GM18909 (cell line): ENCODE measurements around the gene TRPC4.
"Not testable (repeated sequence)": the region's sequence is repeated elsewhere in the genome, so short reads cannot be mapped to it uniquely, and the experiment has no call there.

Experiments used
- ATAC-seq: cut with Tn5 transposase; IDR thresholded peaks from one replicate; pipeline ENCODE4 v1.9.1; 2021; ENCODE audit warnings: mild to moderate bottlenecking; ENCODE audit not compliant: unreplicated experiment, poor library complexity

TRPC4 gene

GRCh38 chr13:37835392-37835791 is 34.2 kb downstream of the TRPC4 start:
- no peak for ATAC-seq

- no peak for ATAC-seq
These were observed 36.2 kb downstream of the TRPC4 start for GRCh38 chr13:37833411-37833810.

- no peak for ATAC-seq
These were observed 53.3 kb downstream of the TRPC4 start for GRCh38 chr13:37816276-37816675.

GRCh38 chr13:37811441-37811840 is 58.1 kb downstream of the TRPC4 start:
- ATAC-seq, result no peak

- no peak for ATAC-seq
These were observed 62.9 kb downstream of the TRPC4 start for GRCh38 chr13:37806666-37807065.

GRCh38 chr13:37797631-37798030 is 71.9 kb downstream of the TRPC4 start:
- ATAC-seq, result no peak

DNA sequence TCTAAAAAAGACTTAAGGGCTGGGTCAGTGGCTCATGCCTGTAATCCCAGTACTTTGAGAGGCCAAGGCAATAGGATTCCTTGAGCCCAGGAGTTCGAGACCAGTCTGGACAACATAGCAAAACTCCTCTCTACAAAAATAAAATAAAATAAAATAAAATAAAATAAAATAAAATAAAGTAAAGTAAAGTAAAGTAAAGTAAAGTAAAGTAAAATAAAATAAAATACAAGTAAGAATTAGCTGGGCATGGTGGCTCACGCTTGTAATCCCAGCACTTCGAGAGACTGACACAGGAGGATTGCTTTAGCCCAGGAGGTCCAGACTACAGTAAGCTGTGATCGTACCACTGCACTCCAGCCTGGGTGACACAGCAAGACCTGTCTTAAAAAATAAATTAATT is 72.8 kb downstream of the TRPC4 start:
- ATAC-seq, result not testable (repeated sequence)

DNA sequence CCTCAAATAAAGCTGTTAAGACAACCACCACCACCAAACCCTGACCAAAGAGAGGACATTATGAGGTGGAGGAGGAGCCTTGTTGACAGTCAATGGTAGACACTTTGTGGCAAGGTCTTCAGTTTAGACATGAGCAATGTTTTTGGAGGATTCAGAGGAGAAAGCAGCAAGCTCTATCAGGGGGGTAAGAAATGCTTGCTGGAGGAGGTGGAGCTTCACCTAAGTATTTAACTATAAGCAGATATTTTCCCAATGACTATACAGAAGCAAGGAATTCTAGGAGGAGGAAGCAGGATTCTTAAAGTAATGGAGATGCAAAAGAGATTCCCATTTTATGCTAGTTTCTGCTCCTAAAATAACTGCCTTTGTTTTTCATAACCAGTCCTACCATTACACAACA is 74.2 kb downstream of the TRPC4 start:
- no peak for ATAC-seq

GRCh38 chr13:37791699-37792098 is 77.9 kb downstream of the TRPC4 start:
- no peak for ATAC-seq

DNA sequence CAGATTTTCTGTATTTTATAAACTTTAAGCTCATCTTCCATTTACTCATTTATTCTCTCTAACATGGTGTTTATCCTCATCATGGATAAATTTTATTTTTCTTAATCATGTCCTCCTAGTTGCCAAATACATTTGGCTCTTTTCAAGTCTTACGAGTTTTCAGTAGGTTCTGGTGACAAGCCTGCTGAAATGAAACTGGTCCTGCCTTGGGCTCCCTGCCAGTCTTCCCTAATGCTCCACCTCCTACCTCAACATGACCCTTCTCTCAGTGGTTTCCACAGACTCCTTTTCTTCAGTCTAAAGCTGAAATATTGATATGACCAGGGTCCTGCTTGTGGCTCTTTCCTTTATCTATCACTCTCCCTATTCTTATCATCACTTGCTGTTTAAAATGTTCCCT is 81.2 kb downstream of the TRPC4 start:
- ATAC-seq, result no peak

- no peak for ATAC-seq
These were observed 91.9 kb downstream of the TRPC4 start for GRCh38 chr13:37777676-37778075.

DNA sequence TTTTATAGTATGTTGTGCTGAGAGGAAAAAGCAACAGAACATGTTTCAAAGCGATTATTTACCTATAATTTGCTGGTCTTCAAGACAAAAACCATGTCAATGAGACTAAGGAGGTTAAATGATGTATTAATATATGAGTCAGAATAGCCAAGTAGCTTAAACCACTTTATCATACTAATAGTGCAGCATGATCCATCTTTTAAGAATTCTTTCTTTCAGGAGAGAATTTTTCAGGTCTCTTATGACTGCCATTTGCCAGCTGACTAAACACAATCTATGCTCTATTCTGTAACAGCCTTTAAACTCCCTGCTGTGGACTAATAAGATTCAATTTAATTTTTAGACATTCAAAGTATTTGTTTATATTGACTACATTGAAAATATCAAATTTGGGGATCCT is 93.7 kb downstream of the TRPC4 start:
- no peak for ATAC-seq

GRCh38 chr13:37772644-37773043 is 96.9 kb downstream of the TRPC4 start:
- no peak for ATAC-seq

GRCh38 chr13:37769545-37769944 is 100.0 kb downstream of the TRPC4 start:
- ATAC-seq, result no peak

DNA sequence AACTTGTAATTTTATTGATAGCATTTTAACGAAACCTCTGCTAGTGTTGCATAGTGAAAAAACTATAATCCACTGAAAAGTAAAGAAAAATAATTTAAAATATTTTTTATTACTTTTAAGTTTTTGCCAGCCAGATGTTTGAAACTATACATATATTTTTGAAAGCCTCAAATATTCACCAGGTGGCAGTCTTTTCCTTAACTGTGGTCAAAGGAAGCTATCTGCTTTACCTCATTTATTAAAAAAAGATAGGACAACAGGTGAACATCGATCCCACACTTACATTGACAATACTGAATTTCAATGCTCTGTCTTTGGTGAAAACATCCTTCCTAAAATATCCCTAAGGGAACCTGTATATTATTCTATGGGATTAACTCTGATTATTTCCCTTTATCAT is 100.5 kb downstream of the TRPC4 start:
- no peak for ATAC-seq

- ATAC-seq, result no peak
These were observed 103.1 kb downstream of the TRPC4 start for GRCh38 chr13:37766502-37766901.

DNA sequence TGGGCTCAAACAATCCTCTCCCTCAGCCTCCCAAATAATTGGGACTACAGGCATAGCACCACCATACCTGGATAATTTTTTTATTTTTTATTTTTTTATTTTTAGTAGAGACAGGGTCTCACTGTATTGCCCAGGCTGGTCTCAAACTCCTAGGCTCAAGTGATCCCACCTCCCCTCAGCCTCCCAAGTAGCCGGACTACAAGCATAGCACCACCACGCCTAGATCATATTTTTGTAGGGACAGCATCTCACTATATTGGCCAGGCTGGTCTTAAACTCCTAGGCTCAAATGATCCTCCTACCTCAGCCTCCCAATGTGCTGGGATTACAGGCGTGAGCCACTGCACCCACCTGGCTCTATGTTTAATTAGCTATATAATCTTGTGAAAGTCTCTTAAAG is 114.2 kb downstream of the TRPC4 start:
- ATAC-seq, result no peak

GRCh38 chr13:37753776-37754175 is 115.8 kb downstream of the TRPC4 start:
- no peak for ATAC-seq

DNA sequence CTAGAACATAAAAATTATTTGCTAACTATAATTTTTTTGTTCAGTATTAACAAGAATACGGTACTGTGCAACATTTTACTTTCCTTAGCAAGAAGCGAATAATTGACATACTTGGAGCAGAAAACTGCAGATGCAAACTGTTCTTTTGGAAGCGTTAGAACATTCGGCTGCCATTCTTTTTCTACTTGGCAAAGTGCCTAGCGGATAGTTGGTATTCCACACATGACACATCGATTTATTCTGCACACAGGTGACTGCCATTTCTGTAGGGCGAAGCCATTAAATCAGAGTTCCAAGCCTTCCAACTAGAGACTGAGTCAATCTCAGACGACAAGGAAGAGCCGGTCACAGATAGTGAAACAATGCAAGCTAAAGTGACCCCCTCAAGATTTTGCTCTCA is 117.4 kb downstream of the TRPC4 start:
- no peak for ATAC-seq

GRCh38 chr13:37751025-37751424 is 118.5 kb downstream of the TRPC4 start:
- ATAC-seq, result no peak

DNA sequence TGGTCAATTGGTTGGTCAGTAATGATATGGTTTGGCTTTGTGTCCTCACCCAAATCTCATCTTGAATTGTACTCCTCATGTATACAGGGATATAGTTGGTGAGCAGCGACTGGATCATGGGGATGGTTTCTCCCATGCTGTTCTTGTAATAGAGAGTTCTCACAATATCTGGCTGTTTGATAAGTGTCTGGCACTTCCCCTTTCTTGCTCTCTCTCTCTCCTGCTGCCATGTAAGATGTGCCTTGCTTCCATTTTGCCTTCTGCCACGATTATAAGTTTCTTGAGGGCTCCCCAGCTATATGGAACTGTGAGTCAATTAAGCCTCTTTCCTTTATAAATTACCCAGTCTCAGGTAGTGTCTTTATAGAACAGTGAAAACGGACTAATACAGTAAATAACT is 120.7 kb downstream of the TRPC4 start:
- no peak for ATAC-seq

DNA sequence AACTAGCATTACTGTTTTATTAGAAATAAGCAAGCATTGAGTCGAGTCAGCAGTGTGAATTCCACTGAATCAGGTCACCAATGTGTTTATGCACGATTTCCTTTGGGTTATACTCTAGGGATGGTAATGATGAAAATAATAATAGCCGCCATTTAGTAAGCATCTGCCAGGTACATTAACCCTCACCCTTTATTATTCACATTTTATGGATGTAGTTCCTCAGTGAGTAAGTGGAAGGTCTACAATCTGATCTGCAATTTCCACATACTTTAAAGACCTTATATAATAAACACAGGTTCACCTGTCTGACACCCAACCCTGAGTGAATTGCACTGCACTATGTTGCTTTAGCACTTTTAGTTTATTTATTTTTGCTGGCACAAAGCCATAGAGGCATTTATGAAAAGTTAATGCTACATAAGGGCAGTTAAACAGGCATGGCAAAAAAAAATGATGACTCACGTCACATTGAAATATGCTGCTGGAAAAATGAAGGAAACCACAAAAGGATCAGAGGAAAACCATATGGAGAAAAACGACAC is 122.4 kb downstream of the TRPC4 start:
- no peak for ATAC-seq

GRCh38 chr13:37741536-37741935 is 128.0 kb downstream of the TRPC4 start:
- ATAC-seq, result no peak
